Right lobe of liver (tissue), 6 donors: Measurements from ENCODE around the gene ADAMTS3. TPM values are rescaled to one million over a fixed set of nuclear protein-coding genes. Genes with fewer than 3 reads are reported as not detected.

Experiments used
- ATAC-seq, 4 donors: fragments of 200-7000 bp; cut with Tn5 transposase; one replicate each; pipeline ENCODE4 v1.9.1; 2020; ENCODE audit warnings: mild to moderate bottlenecking in 4 of 4, moderate library complexity in 4 of 4
- DNase-seq, 3 donors: peaks; one replicate each; pipeline ENCODE4 v3.0.0-alpha.2; 2020
- H3K27ac ChIP-seq, 3 donors: fragments of 200-600 bp; one replicate each; pipeline ENCODE4 v1.8.0; 2022
- H3K27me3 ChIP-seq, 2 donors: fragments of 200-600 bp; one replicate each; pipeline ENCODE4 v1.8.0; 2022
- H3K36me3 ChIP-seq, 4 donors: fragments of 200-600 bp; sonication (generic) in 1 of 4; one replicate each; pipeline versions ENCODE4 v1.5.1 to v1.8.0; 2017 to 2022; ENCODE audit warnings: control low read depth in 1 of 4
- H3K4me1 ChIP-seq, 4 donors: fragments of 200-600 bp; sonication (generic) in 1 of 4; one replicate each; pipeline versions ENCODE4 v1.5.1 to v1.8.0; 2017 to 2022; ENCODE audit warnings: control low read depth in 1 of 4
- H3K4me3 ChIP-seq, 3 donors: fragments of 200-600 bp; one replicate each; pipeline ENCODE4 v1.8.0; 2022
- H3K9me3 ChIP-seq, 4 donors: fragments of 200-600 bp; sonication (generic) in 1 of 4; one replicate each; pipeline versions ENCODE4 v1.5.1 to v1.8.0; 2017 to 2022; ENCODE audit warnings: control low read depth in 1 of 4
- CTCF ChIP-seq, 4 donors: fragments of 200-600 bp in 3 of 4; fragments of 450-650 bp in 1 of 4; IDR thresholded peaks; one replicate each; pipeline versions ENCODE4 v1.5.1 to v1.8.0; 2016 to 2022; ENCODE audit warnings: antibody characterized with exemption in 4 of 4, mild to moderate bottlenecking in 2 of 4
- POLR2A ChIP-seq: fragments of 450-650 bp; IDR thresholded peaks from one replicate; pipeline ENCODE4 v1.6.1; 2017; ENCODE audit warnings: antibody characterized with exemption, mild to moderate bottlenecking
- WGBS: methylation state at CpG from one replicate; pipeline ENCODE4 v1.1.6; 2018; ENCODE audit warnings: low coverage, low lambda C conversion rate; ENCODE audit not compliant: insufficient coverage; ENCODE audit errors: missing lambda C conversion rate; 5-methylcytosine and 5-hydroxymethylcytosine counted together
- intact Hi-C, 2 donors: fragments of 100-400 bp; cut with DNase I; formaldehyde crosslinking; loops; one replicate each; pipeline versions ENCODE4 v1.11.2 to v1.14.1; 2022
- total RNA-seq, 6 experiments: library from RNA; depleted of rRNA in 2 of 6; stranded (reverse); fragments of >200 nt in 2 of 6; fragmentation: NEBNext Ultra II Directional in 3 of 6; extraction: Animal tissue kit (Norgen Biotek cat#: 25700) in 3 of 6; gene quantifications; one replicate each; pipeline versions ENCODE4 v1.1.0 to v1.2.4, GENCODE V29; 2016 to 2023
- donor health status: DM: no; HTN: yes; CAD: no.
- donor health status: DM: no; HTN: no; CAD: no.
- donor health status: DM: no; HTN: no; CAD: no.
- donor health status: DM: no; HTN: yes; CAD: no.
- donor health status: DM: no; HTN: yes; CAD: no.

The ADAMTS3 gene
- total RNA-seq, 6 experiments from 2014 or later, result 0.12 to 0.64 (median 0.42) TPM

GRCh38 chr4:72567036-72567435, 2.0 kb downstream of the ADAMTS3 start:
- H3K27ac ChIP-seq, result no peak overlapping the region
- no peak overlapping the region for H3K4me3 ChIP-seq
- no peak for ATAC-seq
- WGBS, result 38% methylated on average over 1 of the region's 1 CpG
- H3K4me1 ChIP-seq, result peaks cover 0 to 18% (median 0%) of the 10 kb centered on the region in 4 donors
- peaks cover 0 to 3% of the 10 kb centered on the region in 2 donors for H3K27me3 ChIP-seq
- intact Hi-C loops, result no loop called here
- no peaks in the 10 kb centered on the region for H3K36me3 ChIP-seq
- H3K9me3 ChIP-seq, result no peaks in the 10 kb centered on the region
- no peak for TF ChIP-seq POLR2A
- no peak for TF ChIP-seq CTCF (IDR thresholded peaks at IDR 0.05)
- no peak for DNase-seq

- intact Hi-C loops, result no loop called here
- Histone ChIP-seq H3K4me3 (no peak overlapping the region), H3K4me1 (peaks cover 0 to 18% (median 0%) of the 10 kb centered on the region in 4 donors), H3K27ac (no peak overlapping the region), H3K27me3 (peaks cover 0 to 3% of the 10 kb centered on the region in 2 donors), H3K36me3 (no peaks in the 10 kb centered on the region), H3K9me3 (no peaks in the 10 kb centered on the region)
- WGBS, result 58% methylated on average over 2 of the region's 2 CpGs
- ATAC-seq, result no peak
- no peak for DNase-seq
- TF ChIP-seq CTCF (IDR thresholded peaks at IDR 0.05), result no peak
- no peak for TF ChIP-seq POLR2A
Observed at GRCh38 chr4:72566464-72566972, 2.5 kb downstream of the ADAMTS3 start.

- intact Hi-C loops, result no loop called here
- Histone ChIP-seq H3K36me3 (no peaks in the 10 kb centered on the region), H3K27me3 (peaks cover 0 to 3% of the 10 kb centered on the region in 2 donors), H3K27ac (no peak overlapping the region), H3K9me3 (no peaks in the 10 kb centered on the region), H3K4me3 (no peak overlapping the region), H3K4me1 (peaks cover 0 to 18% (median 0%) of the 10 kb centered on the region in 4 donors)
- TF ChIP-seq CTCF (IDR thresholded peaks at IDR 0.05) (no peak), POLR2A (no peak)
- 32% methylated on average over 2 of the region's 2 CpGs for WGBS
- DNase-seq (no peak), ATAC-seq (peak; percentile 50 to 73 (median 64))
Observed at GRCh38 chr4:72564789-72565188, 4.2 kb downstream of the ADAMTS3 start.

GRCh38 chr4:72564184-72564583, 4.8 kb downstream of the ADAMTS3 start:
- no peak overlapping the region for H3K4me3 ChIP-seq
- WGBS, result 90% methylated on average over 1 of the region's 1 CpG
- no peak for TF ChIP-seq POLR2A
- TF ChIP-seq CTCF (IDR thresholded peaks at IDR 0.05), result no peak
- ATAC-seq (no peak), DNase-seq (no peak)
- peaks cover 0 to under 1% of the 10 kb centered on the region in 2 donors for H3K27me3 ChIP-seq
- intact Hi-C loops, result no loop called here
- H3K36me3 ChIP-seq, result no peaks in the 10 kb centered on the region
- peaks cover 0 to 17% (median 0%) of the 10 kb centered on the region in 4 donors for H3K4me1 ChIP-seq
- H3K9me3 ChIP-seq, result no peaks in the 10 kb centered on the region
- no peak overlapping the region for H3K27ac ChIP-seq

- Histone ChIP-seq H3K4me3 (no peak overlapping the region), H3K36me3 (no peaks in the 10 kb centered on the region), H3K27me3 (no peaks in the 10 kb centered on the region), H3K9me3 (no peaks in the 10 kb centered on the region), H3K4me1 (no peaks in the 10 kb centered on the region), H3K27ac (no peak overlapping the region)
- DNase-seq (no peak), ATAC-seq (no peak)
- TF ChIP-seq CTCF (IDR thresholded peaks at IDR 0.05), result no peak
- TF ChIP-seq POLR2A, result no peak
- intact Hi-C loops, result no loop called here
- WGBS, result 77% methylated on average over 1 of the region's 1 CpG
Observed at GRCh38 chr4:72558655-72559054, 10.4 kb downstream of the ADAMTS3 start.
